GM12878 (cell line): ENCODE results near the gene IDS. TPM values are rescaled to one million over a fixed set of nuclear protein-coding genes. Genes with fewer than 3 reads are reported as not detected.
A peak's percentile ranks its signal among the peaks of the same experiment; 100 is the strongest.

Experiments used
- ATAC-seq: fragments of 200-7000 bp; cut with Tn5 transposase; 3 replicates; pipeline ENCODE4 v1.9.1; 2020; ENCODE audit warnings: mild to moderate bottlenecking, moderate library complexity
- BruUV-seq: library from RNA; stranded (reverse); fragments of 400-500 nt; replicated peaks from 2 replicates; lab custom pipeline; 2021; lab: Mats Ljungman, UMichigan
- CTCF ChIA-PET: fragments of 300-600 bp; sonication (Branson Sonifier 250); formaldehyde crosslinking; extraction: SDS; loops from one replicate; lab custom pipeline; 2021; ENCODE audit warnings: inconsistent platforms; lab: Yijun Ruan, JAX
- POLR2A ChIA-PET: fragments of 350-600 bp; formaldehyde crosslinking; extraction: SDS; loops from one replicate; lab custom pipeline; 2021; ENCODE audit warnings: inconsistent platforms; lab: Charles Lee
- RAD21 ChIA-PET: fragments of 300-600 bp; sonication (Branson Sonifier 250); formaldehyde crosslinking; loops from one replicate; lab custom pipeline; 2023; ENCODE audit warnings: antibody characterized with exemption; ENCODE audit not compliant: unreplicated experiment; lab: Charles Lee
- SMC1A ChIA-PET: fragments of 300-600 bp; sonication (Branson Sonifier 250); formaldehyde crosslinking; loops from one replicate; lab custom pipeline; 2023; ENCODE audit not compliant: unreplicated experiment, uncharacterized antibody; lab: Charles Lee
- DNase-seq: peaks from one replicate; pipeline ENCODE4 v3.0.0-alpha.2; 2011; ENCODE audit warnings: low read depth, low spot score
- FAIRE-seq: peaks from 3 replicates; lab custom pipeline; 2011; peaks lifted over from hg19 to GRCh38; lab: Jason Lieb, UNC
- H2AFZ ChIP-seq: 2 replicates; pipeline ENCODE4 v1.6.0; 2011; ENCODE audit warnings: low read depth, low read length, control low read depth; ENCODE audit not compliant: control insufficient read depth
- H3K27ac ChIP-seq: 2 replicates; pipeline ENCODE4 v1.5.1; 2011; ENCODE audit warnings: control low read depth; ENCODE audit not compliant: control insufficient read depth, insufficient read depth
- H3K27me3 ChIP-seq, 2 experiments: replicated peaks in 1 of 2; 2 replicates each; pipeline versions ENCODE4 v1.6.0 to v1.6.1; 2011; ENCODE audit warnings: low read length in 1 of 2; ENCODE audit not compliant: control insufficient read depth in 2 of 2, insufficient read depth in 2 of 2
- H3K36me3 ChIP-seq, 2 experiments: 2 replicates each; pipeline ENCODE4 v1.5.1; 2011; ENCODE audit warnings: low read length in 1 of 2; ENCODE audit not compliant: control insufficient read depth in 2 of 2, insufficient read depth in 2 of 2
- H3K4me1 ChIP-seq: 2 replicates; pipeline ENCODE4 v1.6.1; 2011; ENCODE audit warnings: mild to moderate bottlenecking, low read length, moderate library complexity, mixed read lengths; ENCODE audit not compliant: control insufficient read depth, insufficient read depth
- H3K4me2 ChIP-seq: 2 replicates; pipeline ENCODE4 v1.6.0; 2011; ENCODE audit warnings: control low read depth; ENCODE audit not compliant: control insufficient read depth, insufficient read depth
- H3K4me3 ChIP-seq: fragments of 200-600 bp; sonication (generic); 2 replicates; pipeline ENCODE4 v1.5.1; 2016
- H3K79me2 ChIP-seq: 2 replicates; pipeline ENCODE4 v1.6.0; 2011; ENCODE audit warnings: low read length; ENCODE audit not compliant: control insufficient read depth, insufficient read depth
- H3K9ac ChIP-seq: 2 replicates; pipeline ENCODE4 v1.8.0; 2011; ENCODE audit warnings: low read length, control low read depth, mixed read lengths; ENCODE audit not compliant: control insufficient read depth, insufficient read depth
- H3K9me3 ChIP-seq: replicated peaks from 3 replicates; pipeline ENCODE4 v1.5.1; 2011; ENCODE audit warnings: mild to moderate bottlenecking, low read length; ENCODE audit not compliant: control insufficient read depth, insufficient read depth
- H4K20me1 ChIP-seq: 2 replicates; pipeline ENCODE4 v1.6.0; 2011; ENCODE audit not compliant: control insufficient read depth, insufficient read depth
- HDGF ChIP-seq: fragments of 450-650 bp; IDR thresholded peaks from 2 replicates; pipeline ENCODE4 v1.6.1; 2016; ENCODE audit warnings: antibody characterized with exemption
- LARP7 ChIP-seq: fragments of 450-650 bp; IDR thresholded peaks from 2 replicates; pipeline ENCODE4 v1.6.1; 2017; ENCODE audit warnings: mild to moderate bottlenecking
- POLR2A ChIP-seq: IDR thresholded peaks from 2 replicates; pipeline ENCODE4 v1.6.1; 2011; ENCODE audit warnings: low read depth, mild to moderate bottlenecking, low read length
- STAT3 ChIP-seq: IDR thresholded peaks from 2 replicates; pipeline ENCODE4 v1.6.1; 2011; ENCODE audit warnings: low read depth, low read length, improper control_type of control experiment
- TAF1 ChIP-seq: IDR thresholded peaks from 2 replicates; pipeline ENCODE4 v1.6.1; 2011; ENCODE audit warnings: mild to moderate bottlenecking, low read depth, low read length, borderline replicate concordance
- WGBS: methylation state at CpG from one replicate; pipeline ENCODE4 v1.1.6; 2016; ENCODE audit warnings: low lambda C conversion rate; ENCODE audit not compliant: insufficient replicate concordance, insufficient coverage; ENCODE audit errors: missing lambda C conversion rate; 5-methylcytosine and 5-hydroxymethylcytosine counted together
- in situ Hi-C: fragments of 300-500 bp; cut with MboI; formaldehyde crosslinking; loops from 9 replicates; pipeline ENCODE4 v1.14.3; 2018; ENCODE audit warnings: mixed read lengths
- intact Hi-C: fragments of 100-400 bp; cut with micrococcal nuclease; formaldehyde crosslinking; loops from one replicate; pipeline ENCODE4 v1.14.2; 2022; ENCODE audit not compliant: unreplicated experiment
- polyA plus RNA-seq, 11 experiments: library from polyadenylated mRNA; depleted of rRNA in 4 of 11; unstranded in 6 of 11; stranded (reverse) in 5 of 11; fragments of >200 nt; fragmentation: Nextera tagmentation in 4 of 11; fragmentation: Illumina TruSeq in 1 of 11; extraction: Ambion mirVana in 4 of 11; extraction: Trizol in 1 of 11; gene quantifications; 1 replicate in 1 of 11; 2 replicates in 10 of 11; pipeline versions ENCODE4 v1.2.1 to v1.2.3, GENCODE V29; 2011 to 2016; ENCODE audit warnings: inconsistent platforms in 2 of 11, missing spikeins in 2 of 11, low read depth in 1 of 11
- total RNA-seq, 4 experiments: library from RNA; depleted of rRNA in 3 of 4; stranded (reverse); fragments of >200 nt in 3 of 4; fragmentation: Illumina TruSeq in 1 of 4; extraction: Trizol in 1 of 4; gene quantifications; 2 replicates each; pipeline versions ENCODE4 v1.2.1 to v1.2.3, GENCODE V29; 2013 to 2021
- TF ChIP-seq, protein P1 (sequence below): IDR thresholded peaks from 2 replicates; pipeline ENCODE4 v1.6.1; 2012; ENCODE audit warnings: low read depth, low read length, improper control_type of control experiment

The IDS gene
- total and polyA plus RNA-seq, 10 of the 15 experiments (the other 5 are each of a cell fraction or from before 2014, with no cell fraction given): 6.1 to 79.1 (median 51.7) TPM

DNA sequence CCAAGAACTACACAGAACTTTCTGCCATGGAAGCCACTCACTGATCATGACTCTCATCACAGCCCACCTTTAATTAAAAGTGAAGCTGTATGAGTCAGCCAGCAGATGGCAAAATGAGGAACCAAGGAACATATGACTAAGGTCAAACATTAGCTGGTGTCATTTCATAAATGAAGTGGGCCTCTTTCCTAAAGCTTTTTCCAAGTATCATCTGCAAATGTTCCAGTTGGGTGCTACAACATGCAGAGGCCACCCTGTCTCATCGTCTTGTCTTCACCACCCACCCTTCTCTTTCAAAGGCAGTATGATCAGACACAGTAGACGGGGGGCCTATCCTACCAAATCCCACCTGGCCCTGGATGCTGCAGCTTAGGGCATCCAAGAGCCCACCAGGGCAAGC, 26.5 kb upstream of the IDS start (continued):
- TF ChIP-seq, protein P1, sequence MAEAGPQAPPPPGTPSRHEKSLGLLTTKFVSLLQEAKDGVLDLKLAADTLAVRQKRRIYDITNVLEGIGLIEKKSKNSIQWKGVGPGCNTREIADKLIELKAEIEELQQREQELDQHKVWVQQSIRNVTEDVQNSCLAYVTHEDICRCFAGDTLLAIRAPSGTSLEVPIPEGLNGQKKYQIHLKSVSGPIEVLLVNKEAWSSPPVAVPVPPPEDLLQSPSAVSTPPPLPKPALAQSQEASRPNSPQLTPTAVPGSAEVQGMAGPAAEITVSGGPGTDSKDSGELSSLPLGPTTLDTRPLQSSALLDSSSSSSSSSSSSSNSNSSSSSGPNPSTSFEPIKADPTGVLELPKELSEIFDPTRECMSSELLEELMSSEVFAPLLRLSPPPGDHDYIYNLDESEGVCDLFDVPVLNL: no peak

DNA sequence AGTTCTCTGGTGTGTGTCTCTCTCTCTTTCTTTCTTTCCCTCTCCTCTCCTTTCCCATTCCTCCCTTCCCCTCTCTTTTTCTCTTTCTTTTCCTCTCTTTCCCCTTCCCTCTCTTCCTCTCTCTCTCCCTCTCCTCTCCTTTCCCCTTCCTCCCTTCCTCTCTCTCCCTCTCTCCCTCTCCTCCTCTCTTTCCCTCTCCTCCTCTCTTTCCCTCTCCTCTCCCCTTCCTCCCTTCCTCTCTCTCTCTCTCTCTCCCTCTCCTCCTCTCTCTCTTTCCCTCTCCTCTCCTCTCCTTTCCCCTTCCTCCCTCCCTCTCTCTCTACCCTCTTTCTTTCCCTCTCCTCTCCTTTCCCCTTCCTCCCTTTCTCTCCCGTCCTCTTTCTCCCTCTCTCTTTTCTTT, 23.3 kb upstream of the IDS start:
- DNase-seq (no peak), ATAC-seq (no peak), FAIRE-seq (no peak)
- no peak overlapping the region for H2AFZ ChIP-seq
- no peaks in the 10 kb centered on the region for H3K36me3 ChIP-seq
- H3K4me3 ChIP-seq: no peak overlapping the region
- no TSS peak for BruUV-seq
- ChIA-PET SMC1A (interaction anchor here (0.7 to 2.4 kb wide), 4 partner anchors 12 to 27 kb away, joined by 3 to 10 read pairs (median 4); partner anchors contain the start of genes EOLA1 and IDS), POLR2A (interaction anchor here (0.6 to 1.3 kb wide), 2 partner anchors 11 to 328 kb away, joined by 3 to 9 read pairs; partner anchors contain the start of gene EOLA1), CTCF (interaction anchor here (0.6 to 11.7 kb wide), 5 partner anchors 8 to 122 kb away, joined by 3 to 88 read pairs (median 3); partner anchors contain the start of gene IDS), RAD21 (interaction anchor here (0.7 to 1.6 kb wide), 3 partner anchors 11 to 412 kb away, joined by 3 to 11 read pairs (median 4); partner anchors contain the start of gene EOLA1)
- no peak for TF ChIP-seq TAF1
- TF ChIP-seq LARP7: no peak
- TF ChIP-seq HDGF: 0 out of 2 replicates have a peak, but pooled peaks have one; percentile 69
- no peak for TF ChIP-seq POLR2A
- no peak for TF ChIP-seq STAT3
- H3K4me1 ChIP-seq: peaks cover 18% of the 10 kb centered on the region
- intact Hi-C loops (no loop called here), in situ Hi-C loops (loop anchor here (10.0 kb wide), 1 partner anchor 106 kb away; the partner anchor contains the start of gene TMEM185A)
- H3K79me2 ChIP-seq: no peaks in the 10 kb centered on the region
- WGBS: 47% methylated on average over 1 of the region's 1 CpG
- no peaks in the 10 kb centered on the region for H3K27me3 ChIP-seq
- no peak overlapping the region for H3K27ac ChIP-seq
- no peaks in the 10 kb centered on the region for H4K20me1 ChIP-seq
- no peaks in the 10 kb centered on the region for H3K9me3 ChIP-seq
- H3K9ac ChIP-seq: no peak overlapping the region
- H3K4me2 ChIP-seq: no peak overlapping the region
